Tibial artery (tissue), 4 donors: ENCODE data around the gene EID2B.

Experiments
- DNase-seq, 2 donors: peaks; one replicate each; pipeline ENCODE4 v3.0.0-alpha.2; 2019
- H3K27ac ChIP-seq, 2 donors: fragments of 200-600 bp; sonication (generic) in 1 of 2; 1 replicate in 1 of 2; 2 replicates in 1 of 2; pipeline ENCODE4 v1.5.1; 2018 to 2019; ENCODE audit warnings: mild to moderate bottlenecking in 1 of 2
- H3K27me3 ChIP-seq, 2 donors: fragments of 200-600 bp; sonication (generic) in 1 of 2; one replicate each; pipeline versions ENCODE4 v1.5.1 to v1.6.0; 2016 to 2019
- H3K36me3 ChIP-seq, 3 donors: fragments of 200-600 bp; sonication (generic) in 2 of 3; one replicate each; pipeline ENCODE4 v1.5.1; 2016 to 2019; ENCODE audit warnings: mild to moderate bottlenecking in 2 of 3
- H3K4me1 ChIP-seq, 4 donors: fragments of 200-600 bp; sonication (generic) in 2 of 4; 1 replicate in 3 of 4; 2 replicates in 1 of 4; pipeline ENCODE4 v1.5.1; 2016 to 2019
- H3K4me3 ChIP-seq, 2 donors: fragments of 200-600 bp; sonication (generic) in 1 of 2; 1 replicate in 1 of 2; 2 replicates in 1 of 2; pipeline ENCODE4 v1.5.1; 2018 to 2019; ENCODE audit warnings: mild to moderate bottlenecking in 2 of 2
- H3K9me3 ChIP-seq, 3 donors: fragments of 200-600 bp; sonication (generic) in 1 of 3; one replicate each; pipeline ENCODE4 v1.5.1; 2016 to 2019
- CTCF ChIP-seq, 2 experiments: fragments of 200-600 bp in 1 of 2; fragments of 450-650 bp in 1 of 2; IDR thresholded peaks; one replicate each; pipeline ENCODE4 v1.5.1; 2017 to 2019; ENCODE audit warnings: antibody characterized with exemption in 2 of 2, mild to moderate bottlenecking in 1 of 2, moderate library complexity in 1 of 2
- intact Hi-C: fragments of 100-400 bp; cut with DNase I; formaldehyde crosslinking; loops from one replicate; pipeline ENCODE4 v1.15.0; 2023; ENCODE audit warnings: low total_unique reads

EID2B gene

DNA sequence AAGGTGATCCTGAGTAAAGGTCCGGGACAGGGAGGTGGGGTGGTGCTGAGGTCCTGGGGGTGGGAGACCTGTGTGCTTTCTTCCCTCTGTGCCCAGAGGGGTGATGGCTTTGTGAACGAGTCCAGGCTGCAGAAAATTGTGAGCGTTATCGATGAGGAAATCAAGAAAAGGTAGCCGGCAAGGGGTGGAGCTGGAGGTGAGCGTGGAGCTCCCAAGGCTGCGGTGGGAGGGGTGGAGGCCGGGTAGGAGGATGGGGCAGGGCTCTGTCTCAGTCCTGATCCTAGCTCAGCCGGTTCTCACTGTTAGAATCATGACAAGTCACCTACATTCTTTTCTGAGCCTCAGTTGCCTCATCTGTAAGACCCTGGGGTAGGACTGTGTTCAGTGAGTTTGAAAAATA is 13.7 kb downstream of the EID2B start:
- peaks cover 4 to 45% of the 10 kb centered on the region in 2 donors for H3K27me3 ChIP-seq
- no peak for DNase-seq

DNA sequence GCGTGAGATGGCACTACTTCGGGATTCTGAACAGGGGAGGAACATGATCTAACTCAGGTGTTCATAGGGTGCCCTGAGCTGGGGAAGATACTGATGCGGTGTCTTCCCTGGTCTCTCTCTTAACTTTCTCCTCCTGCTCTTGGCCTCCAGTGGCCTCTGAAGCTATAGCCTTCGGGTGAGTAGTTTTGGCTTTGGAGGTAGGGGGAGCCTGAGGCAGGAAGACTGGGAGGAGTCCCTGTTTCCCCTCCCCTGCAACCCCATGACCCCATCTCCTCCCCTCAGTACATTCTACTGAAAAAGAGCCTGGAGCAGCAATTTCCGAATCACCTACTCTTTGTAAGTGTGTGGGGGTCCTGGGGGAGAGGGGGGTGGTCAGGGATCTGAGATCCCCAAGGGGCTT is 14.2 kb downstream of the EID2B start:
- TF ChIP-seq CTCF (IDR thresholded peaks at IDR 0.05), result no peak
- no peak for DNase-seq
- Histone ChIP-seq H3K36me3 (no peaks in the 10 kb centered on the region), H3K9me3 (no peaks in the 10 kb centered on the region), H3K4me3 (no peak overlapping the region), H3K27ac (no peak overlapping the region), H3K4me1 (peaks cover 4 to 17% (median 14%) of the 10 kb centered on the region in 4 donors), H3K27me3 (peaks cover 4 to 49% of the 10 kb centered on the region in 2 donors)
- intact Hi-C loops, result no loop called here

More for the DNA sequence above, 13.7 kb downstream of the EID2B start:
- Histone ChIP-seq H3K9me3 (no peaks in the 10 kb centered on the region), H3K4me3 (no peak overlapping the region), H3K36me3 (no peaks in the 10 kb centered on the region), H3K27ac (no peak overlapping the region), H3K4me1 (peaks cover 4 to 17% (median 14%) of the 10 kb centered on the region in 4 donors)
- no peak for TF ChIP-seq CTCF (IDR thresholded peaks at IDR 0.05)
- intact Hi-C loops, result no loop called here

GRCh38 chr19:39517432-39517831 is 15.2 kb downstream of the EID2B start:
- DNase-seq, result no peak
- no peaks in the 10 kb centered on the region for H3K9me3 ChIP-seq
- H3K4me1 ChIP-seq, result peaks cover 4 to 17% (median 14%) of the 10 kb centered on the region in 4 donors
- no peak for TF ChIP-seq CTCF (IDR thresholded peaks at IDR 0.05)
- H3K27me3 ChIP-seq, result peaks cover 4 to 57% of the 10 kb centered on the region in 2 donors
- no peak overlapping the region for H3K27ac ChIP-seq
- H3K4me3 ChIP-seq, result no peak overlapping the region
- no peaks in the 10 kb centered on the region for H3K36me3 ChIP-seq
- intact Hi-C loops, result no loop called here

DNA sequence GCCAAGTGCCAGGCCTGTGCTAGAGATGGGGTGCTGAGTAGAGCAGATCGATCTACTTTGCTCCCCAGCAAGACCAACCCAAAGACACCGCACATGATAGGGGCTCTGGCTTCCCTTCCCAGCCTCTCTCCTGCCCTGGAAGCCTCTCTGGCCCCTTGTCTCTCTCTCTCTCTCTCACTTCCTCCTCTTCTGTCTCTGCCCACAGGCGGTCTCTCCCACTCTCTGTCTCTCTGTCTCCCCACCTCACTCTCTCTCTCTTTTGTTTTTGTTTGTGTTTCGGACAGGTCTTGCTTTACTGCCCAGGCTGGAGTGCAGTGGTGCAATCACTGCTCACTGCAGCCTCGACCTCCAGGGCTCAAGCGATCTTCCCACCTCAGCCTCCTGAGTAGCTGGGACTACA is 16.4 kb downstream of the EID2B start:
- DNase-seq, result no peak
- Histone ChIP-seq H3K4me3 (no peak overlapping the region), H3K36me3 (no peaks in the 10 kb centered on the region), H3K9me3 (no peaks in the 10 kb centered on the region), H3K27me3 (peaks cover 4 to 68% of the 10 kb centered on the region in 2 donors), H3K4me1 (peaks cover 4 to 17% (median 14%) of the 10 kb centered on the region in 4 donors), H3K27ac (no peak overlapping the region)
- intact Hi-C loops, result no loop called here
- TF ChIP-seq CTCF (IDR thresholded peaks at IDR 0.05), result no peak

DNA sequence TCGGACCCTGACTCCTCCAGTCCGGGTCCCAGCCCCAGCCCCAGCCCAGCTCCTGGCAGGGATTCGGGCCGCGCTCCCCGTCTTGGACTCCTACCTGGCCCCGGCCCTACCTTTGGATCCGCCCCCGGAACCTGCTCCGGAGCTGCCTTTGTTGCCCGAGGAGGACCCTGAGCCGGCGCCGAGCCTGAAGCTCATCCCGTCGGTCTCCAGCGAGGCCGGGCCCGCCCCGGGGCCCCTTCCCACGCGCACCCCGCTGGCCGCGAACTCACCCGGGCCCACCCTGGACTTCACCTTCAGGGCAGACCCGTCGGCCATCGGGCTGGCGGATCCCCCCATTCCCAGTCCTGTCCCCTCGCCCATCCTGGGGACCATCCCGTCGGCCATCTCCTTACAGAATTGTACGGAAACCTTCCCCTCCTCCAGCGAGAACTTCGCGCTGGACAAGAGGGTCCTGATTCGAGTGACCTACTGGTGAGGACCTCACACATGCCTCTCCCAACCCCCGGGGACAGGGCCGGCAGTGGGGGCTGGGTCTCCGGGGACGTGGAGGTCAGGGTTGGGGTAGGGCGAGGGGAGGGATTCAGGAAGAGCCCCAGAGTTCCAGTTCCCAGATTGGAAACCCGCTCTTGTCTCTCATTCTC is 17.0 kb downstream of the EID2B start:
- H3K27me3 ChIP-seq, result peaks cover 4 to 72% of the 10 kb centered on the region in 2 donors

More for the DNA sequence above, 17.0 kb downstream of the EID2B start:
- TF ChIP-seq CTCF (IDR thresholded peaks at IDR 0.05), result no peak
- H3K36me3 ChIP-seq, result no peaks in the 10 kb centered on the region
- no peaks in the 10 kb centered on the region for H3K9me3 ChIP-seq
- H3K27ac ChIP-seq, result no peak overlapping the region
- intact Hi-C loops, result no loop called here
- H3K4me3 ChIP-seq, result peak overlapping the region in 1 of 2 donors; percentile 38
- H3K4me1 ChIP-seq, result peaks cover 4 to 17% (median 14%) of the 10 kb centered on the region in 4 donors
- DNase-seq, result no peak
